ENCODE measurements around the gene ALPK1. TPM values are rescaled to one million over a fixed set of nuclear protein-coding genes. Genes with fewer than 3 reads are reported as not detected.

Gene ALPK1
- total and polyA plus RNA-seq, 2 of the 8 experiments (the other 6 are each of a cell fraction or from before 2014, with no cell fraction given), result 0.08 to 0.43 TPM

GRCh38 chr4:112277705-112278448 lies 19.3 kb upstream of the ALPK1 start:
- H4K20me1 ChIP-seq (replicated peaks in 1 of 2; ENCODE audit: control insufficient read depth in 1 of 2, insufficient read depth in 2 of 2, low read length in 2 of 2), result no peaks in the 10 kb centered on the region
- no peaks in the 10 kb centered on the region for H3K79me2 ChIP-seq (ENCODE audit: control insufficient read depth in 1 of 2, insufficient read depth in 2 of 2, low read length in 2 of 2)
- no peak overlapping the region for H4K91ac ChIP-seq (replicated peaks; ENCODE audit: insufficient read length, low read length)
- H4K8ac ChIP-seq (ENCODE audit: extremely low read depth, insufficient read depth, low read length), result no peak overlapping the region
- H3K27ac ChIP-seq (ENCODE audit: low read depth, low read length), result no peak overlapping the region
- peaks cover 0 to 3% of the 10 kb centered on the region in 2 experiments; a peak in 3 of 4 replicates for H3K9me3 ChIP-seq (ENCODE audit: insufficient read depth in 2 of 2, low read depth in 1 of 2, low read length in 1 of 2)
- H3K27me3 ChIP-seq (replicated peaks in 1 of 4; ENCODE audit: control insufficient read depth in 3 of 4, extremely low read depth in 1 of 4, insufficient read depth in 3 of 4, low read length in 3 of 4), result no peaks in the 10 kb centered on the region
- H2AFZ ChIP-seq (ENCODE audit: low read length), result no peak overlapping the region
- H4K5ac ChIP-seq (ENCODE audit: insufficient read length, low read depth, low read length), result no peak overlapping the region
- no peak overlapping the region for H3K4ac ChIP-seq (replicated peaks; ENCODE audit: insufficient read length, low read depth, low read length)
- peaks cover 0 to 3% (median 0%) of the 10 kb centered on the region in 4 experiments; a peak in 1 of 7 replicates for H3K4me1 ChIP-seq (replicated peaks in 1 of 4; ENCODE audit: control insufficient read depth in 3 of 4, insufficient read depth in 4 of 4, low read length in 3 of 4)
- no peak overlapping the region for H2BK120ac ChIP-seq (replicated peaks; ENCODE audit: low read depth, low read length)
- POLR2A ChIA-PET (ENCODE audit: partially characterized antibody), result no interaction called here
- H3K9ac ChIP-seq (replicated peaks in 1 of 4; ENCODE audit: extremely low read depth in 1 of 4, low read depth in 3 of 4, low read length in 3 of 4), result no peak overlapping the region
- H3K14ac ChIP-seq (ENCODE audit: insufficient read length), result no peak overlapping the region
- H3K23me2 ChIP-seq (ENCODE audit: low read depth, low read length), result no peaks in the 10 kb centered on the region
- no peak overlapping the region for H2BK5ac ChIP-seq (ENCODE audit: low read depth, low read length)
- 89% methylated on average over 10 of the region's 10 CpGs; no CpG with 5 or more reads in 1 of the 2 experiments for WGBS, 2 experiments (ENCODE audit: extremely low coverage in 1 of 2, insufficient coverage in 1 of 2, insufficient read length in 1 of 2, insufficient replicate concordance in 2 of 2, low coverage in 1 of 2, low lambda C conversion rate in 2 of 2, missing lambda C conversion rate in 1 of 2)
- no peak overlapping the region for H2BK20ac ChIP-seq (ENCODE audit: low read length)
- H3K23ac ChIP-seq (ENCODE audit: insufficient read length), result no peak overlapping the region
- H3K4me3 ChIP-seq (ENCODE audit: extremely low read depth in 1 of 4, insufficient read depth in 2 of 4, low read depth in 3 of 4, low read length in 4 of 4), result no peak overlapping the region
- H2BK12ac ChIP-seq (ENCODE audit: low read depth, low read length), result no peak overlapping the region
- H2AK5ac ChIP-seq (ENCODE audit: low read depth, low read length), result no peak overlapping the region
- DNase-seq (ENCODE audit: low read depth in 1 of 2, low spot score in 2 of 2) (no peak), FAIRE-seq (no peak)
- H3K4me2 ChIP-seq (ENCODE audit: insufficient read depth in 1 of 2, low read depth in 2 of 2, low read length in 2 of 2), result no peak overlapping the region
- H3K18ac ChIP-seq (ENCODE audit: extremely low read depth, low read length), result no peak overlapping the region
- no peak overlapping the region for H3K56ac ChIP-seq (replicated peaks; ENCODE audit: insufficient read length, low read depth, low read length)
- H3K36me3 ChIP-seq (ENCODE audit: control insufficient read depth in 2 of 4, insufficient read depth in 4 of 4, low read length in 3 of 4), result no peaks in the 10 kb centered on the region
- no peak overlapping the region for H2BK15ac ChIP-seq (ENCODE audit: low read length)
- no peaks in the 10 kb centered on the region for H3K79me1 ChIP-seq (ENCODE audit: low read depth, low read length)
- no peak for TF ChIP-seq TCF12 (IDR thresholded peaks at IDR 0.05; ENCODE audit: low read depth, low read length)
- TF ChIP-seq SP2 (IDR thresholded peaks at IDR 0.05; ENCODE audit: low read length), result no peak
- TF ChIP-seq TEAD4 (IDR thresholded peaks at IDR 0.05; ENCODE audit: low read depth, low read length), result no peak
- TF ChIP-seq SP4 (IDR thresholded peaks at IDR 0.05; ENCODE audit: low read length), result no peak
- TF ChIP-seq TAF7 (optimal IDR thresholded peaks at IDR 0.05; ENCODE audit: borderline replicate concordance, low read depth, low read length), result no peak
- no peak for TF ChIP-seq NRF1 (IDR thresholded peaks at IDR 0.05; ENCODE audit: low read depth, low read length)
- no peak for TF ChIP-seq POU5F1 (IDR thresholded peaks at IDR 0.05; ENCODE audit: low read depth, low read length)
- no peak for TF ChIP-seq RAD21 (IDR thresholded peaks at IDR 0.05 in 1 of 2, conservative IDR thresholded peaks at IDR 0.05 in 1 of 2; ENCODE audit: low read depth in 2 of 2, low read length in 2 of 2)
- no peak for TF ChIP-seq JUND (IDR thresholded peaks at IDR 0.05; ENCODE audit: low read length)
- no peak for TF ChIP-seq CTBP2 (IDR thresholded peaks at IDR 0.05; ENCODE audit: borderline replicate concordance, insufficient read depth, insufficient read length, low read length)
- CTCF ChIA-PET (ENCODE audit: partially characterized antibody), result interaction anchor here (1.0 kb wide), 1 partner anchor 30 kb away, joined by 3 read pairs; no protein-coding TSS in a partner anchor
